CD14-positive monocyte (primary cell): Measurements from ENCODE around the gene MCF2L2. TPM values are rescaled to one million over a fixed set of nuclear protein-coding genes. Genes with fewer than 3 reads are reported as not detected.

Experiments used
- DNase-seq, 3 donors: peaks; one replicate each; pipeline ENCODE4 v3.0.0-alpha.2; 2011 to 2022
- H2AFZ ChIP-seq: 2 replicates; pipeline ENCODE4 v1.6.0; 2012; ENCODE audit warnings: mild to moderate bottlenecking, low read depth, low read length, inconsistent platforms; ENCODE audit not compliant: insufficient read depth, poor library complexity, severe bottlenecking
- H3K27ac ChIP-seq, 2 donors: 1 replicate in 1 of 2; 2 replicates in 1 of 2; pipeline ENCODE4 v1.5.1; 2012 to 2013; ENCODE audit warnings: low read length in 2 of 2, control low read depth in 1 of 2, inconsistent platforms in 1 of 2, low read depth in 1 of 2, mild to moderate bottlenecking in 1 of 2
- H3K27me3 ChIP-seq, 2 donors: one replicate each; pipeline versions ENCODE4 v1.6.0 to v1.6.1; 2011 to 2013; ENCODE audit warnings: low read length in 2 of 2; ENCODE audit not compliant: control insufficient read depth in 2 of 2, insufficient read depth in 2 of 2
- H3K36me3 ChIP-seq, 2 donors: replicated peaks in 1 of 2; 1 replicate in 1 of 2; 2 replicates in 1 of 2; pipeline versions ENCODE4 v1.5.1 to v1.6.1; 2012 to 2013; ENCODE audit warnings: low read length in 2 of 2, control low read depth in 1 of 2, inconsistent platforms in 1 of 2, mild to moderate bottlenecking in 1 of 2; ENCODE audit not compliant: insufficient read depth in 2 of 2, control insufficient read depth in 1 of 2
- H3K4me1 ChIP-seq, 2 donors: 1 replicate in 1 of 2; 2 replicates in 1 of 2; pipeline versions ENCODE4 v1.5.1 to v1.6.1; 2012 to 2013; ENCODE audit warnings: low read length in 2 of 2, control low read depth in 1 of 2, inconsistent platforms in 1 of 2, mild to moderate bottlenecking in 1 of 2, moderate library complexity in 1 of 2; ENCODE audit not compliant: insufficient read depth in 2 of 2, control insufficient read depth in 1 of 2
- H3K4me2 ChIP-seq: replicated peaks from 2 replicates; pipeline ENCODE3; 2012; ENCODE audit warnings: low read length, moderate library complexity, mild to moderate bottlenecking; ENCODE audit not compliant: poor library complexity, severe bottlenecking; ENCODE audit errors: extremely low read depth
- H3K4me3 ChIP-seq, 3 experiments: fragments of 200-600 bp in 1 of 3; sonication (generic) in 1 of 3; replicated peaks in 1 of 3; 1 replicate in 2 of 3; 2 replicates in 1 of 3; pipeline ENCODE4 v1.5.1; 2011 to 2013; ENCODE audit warnings: low read length in 3 of 3, mild to moderate bottlenecking in 3 of 3, control low read depth in 2 of 3, low read depth in 2 of 3, inconsistent platforms in 1 of 3, moderate library complexity in 1 of 3
- H3K79me2 ChIP-seq: 2 replicates; pipeline ENCODE4 v1.6.0; 2012; ENCODE audit warnings: mild to moderate bottlenecking, control low read depth, inconsistent platforms, low read length, moderate library complexity; ENCODE audit not compliant: insufficient read depth
- H3K9ac ChIP-seq: 2 replicates; pipeline ENCODE4 v1.6.0; 2017; ENCODE audit warnings: low read length, mild to moderate bottlenecking; ENCODE audit not compliant: insufficient read depth, poor library complexity, severe bottlenecking
- H3K9me3 ChIP-seq, 2 donors: replicated peaks in 1 of 2; 1 replicate in 1 of 2; 2 replicates in 1 of 2; pipeline versions ENCODE4 v1.5.1 to v1.6.1; 2012 to 2013; ENCODE audit warnings: low read length in 2 of 2, control low read depth in 1 of 2; ENCODE audit not compliant: control insufficient read depth in 1 of 2, insufficient read depth in 1 of 2
- H4K20me1 ChIP-seq: 2 replicates; pipeline ENCODE4 v1.6.0; 2012; ENCODE audit warnings: mild to moderate bottlenecking, low read length, control low read depth, moderate library complexity; ENCODE audit not compliant: insufficient read depth
- H3K27ac Mint-ChIP-seq, 7 donors: one replicate each; pipeline ENCODE4 v1.8.0; 2020; ENCODE audit warnings: mild to moderate bottlenecking in 7 of 7, mixed read lengths in 7 of 7, moderate library complexity in 6 of 7, inconsistent platforms in 2 of 7
- H3K27me3 Mint-ChIP-seq, 3 donors: one replicate each; pipeline ENCODE4 v1.8.0; 2021 to 2022; ENCODE audit warnings: low read depth in 3 of 3, mild to moderate bottlenecking in 3 of 3, mixed read lengths in 3 of 3, moderate library complexity in 3 of 3, inconsistent platforms in 1 of 3
- H3K36me3 Mint-ChIP-seq, 2 donors: one replicate each; pipeline ENCODE4 v1.8.0; 2020; ENCODE audit warnings: mixed read lengths in 2 of 2, inconsistent platforms in 1 of 2, mild to moderate bottlenecking in 1 of 2
- H3K4me1 Mint-ChIP-seq: one replicate; pipeline ENCODE4 v1.8.0; 2020; ENCODE audit warnings: mild to moderate bottlenecking, mixed read lengths
- H3K4me3 Mint-ChIP-seq, 2 donors: one replicate each; pipeline ENCODE4 v1.8.0; 2020; ENCODE audit warnings: mild to moderate bottlenecking in 2 of 2, mixed read lengths in 2 of 2, moderate library complexity in 1 of 2
- H3K9me3 Mint-ChIP-seq, 7 donors: one replicate each; pipeline ENCODE4 v1.8.0; 2020 to 2022; ENCODE audit warnings: mixed read lengths in 7 of 7, mild to moderate bottlenecking in 6 of 7, moderate library complexity in 6 of 7, inconsistent platforms in 2 of 7
- WGBS: methylation state at CpG from one replicate; pipeline ENCODE4 v1.1.5; 2013; ENCODE audit warnings: missing lambda C conversion rate; ENCODE audit not compliant: insufficient coverage; 5-methylcytosine and 5-hydroxymethylcytosine counted together
- intact Hi-C, 2 donors: fragments of 100-400 bp; cut with micrococcal nuclease; formaldehyde crosslinking; loops; one replicate each; pipeline versions ENCODE4 v1.15.0 to v1.15.1; 2023
- polyA plus RNA-seq, 3 donors: library from polyadenylated mRNA; depleted of rRNA in 1 of 3; unstranded in 2 of 3; stranded (reverse) in 1 of 3; fragments of 300-500 nt in 2 of 3; fragments of >200 nt in 1 of 3; fragmentation: Illumina TruSeq in 2 of 3; gene quantifications; 1 replicate in 2 of 3; 2 replicates in 1 of 3; pipeline ENCODE4 v1.2.3, GENCODE V29; 2012 to 2021
- TF ChIP-seq, protein P1 (sequence below): fragments of 200-600 bp; IDR thresholded peaks from one replicate; pipeline ENCODE4 v1.8.0; 2022; ENCODE audit warnings: antibody characterized with exemption, mild to moderate bottlenecking

MCF2L2 gene
- polyA plus RNA-seq, 3 donors = 0.01 to 0.13 TPM; not detected in 1

DNA sequence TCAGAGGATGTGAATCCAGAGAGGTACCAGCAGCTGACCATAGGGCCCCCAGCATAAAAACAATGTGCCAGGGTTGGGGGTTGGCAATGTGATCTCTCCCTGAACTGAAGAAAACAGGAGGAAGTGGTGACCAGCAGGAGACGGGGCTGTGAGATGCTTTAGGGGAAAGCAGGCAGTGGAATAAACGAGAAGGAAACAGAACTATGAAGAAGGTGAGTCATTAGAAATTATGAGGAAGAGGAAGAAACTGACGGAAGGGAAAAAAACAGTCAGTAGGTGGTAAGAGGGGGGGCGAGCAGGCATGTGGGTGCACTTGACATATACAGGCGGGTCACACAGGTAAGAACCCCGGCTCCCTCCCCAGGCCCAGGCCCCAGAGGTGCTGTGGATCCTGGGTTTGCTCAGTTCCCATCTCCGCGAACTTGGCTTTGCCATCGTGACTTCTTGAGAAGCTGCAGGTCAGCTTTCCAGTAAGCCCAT, 217.5 kb downstream of the MCF2L2 start:
- TF ChIP-seq, protein P1, sequence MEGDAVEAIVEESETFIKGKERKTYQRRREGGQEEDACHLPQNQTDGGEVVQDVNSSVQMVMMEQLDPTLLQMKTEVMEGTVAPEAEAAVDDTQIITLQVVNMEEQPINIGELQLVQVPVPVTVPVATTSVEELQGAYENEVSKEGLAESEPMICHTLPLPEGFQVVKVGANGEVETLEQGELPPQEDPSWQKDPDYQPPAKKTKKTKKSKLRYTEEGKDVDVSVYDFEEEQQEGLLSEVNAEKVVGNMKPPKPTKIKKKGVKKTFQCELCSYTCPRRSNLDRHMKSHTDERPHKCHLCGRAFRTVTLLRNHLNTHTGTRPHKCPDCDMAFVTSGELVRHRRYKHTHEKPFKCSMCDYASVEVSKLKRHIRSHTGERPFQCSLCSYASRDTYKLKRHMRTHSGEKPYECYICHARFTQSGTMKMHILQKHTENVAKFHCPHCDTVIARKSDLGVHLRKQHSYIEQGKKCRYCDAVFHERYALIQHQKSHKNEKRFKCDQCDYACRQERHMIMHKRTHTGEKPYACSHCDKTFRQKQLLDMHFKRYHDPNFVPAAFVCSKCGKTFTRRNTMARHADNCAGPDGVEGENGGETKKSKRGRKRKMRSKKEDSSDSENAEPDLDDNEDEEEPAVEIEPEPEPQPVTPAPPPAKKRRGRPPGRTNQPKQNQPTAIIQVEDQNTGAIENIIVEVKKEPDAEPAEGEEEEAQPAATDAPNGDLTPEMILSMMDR = no peak
- 13% methylated on average over 7 of the region's 9 CpGs for WGBS

DNA sequence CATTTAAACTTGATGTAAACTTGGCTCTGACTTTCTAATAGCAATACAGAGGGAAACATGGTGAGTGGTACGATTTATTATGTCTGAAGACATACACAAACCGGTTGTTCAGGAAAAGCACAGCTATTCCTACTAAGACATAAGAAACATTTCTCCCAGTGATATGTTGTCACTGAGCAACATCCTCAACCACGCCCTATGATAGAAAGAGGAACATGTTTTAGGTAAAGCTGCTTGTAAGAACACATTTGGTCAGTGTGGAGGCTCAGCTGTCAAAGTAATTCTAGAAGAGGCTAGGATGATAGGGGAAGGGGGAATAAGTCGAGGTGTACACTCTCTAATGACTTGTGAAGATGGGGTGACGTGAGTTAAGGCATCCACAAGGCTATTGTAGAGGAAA, 218.1 kb downstream of the MCF2L2 start:
- 0% methylated on average over 2 of the region's 5 CpGs for WGBS
- no peaks in the 10 kb centered on the region for H3K79me2 ChIP-seq
- no peaks in the 10 kb centered on the region for H3K9me3 ChIP-seq
- no peaks in the 10 kb centered on the region for H4K20me1 ChIP-seq
- no peaks in the 10 kb centered on the region for H3K36me3 ChIP-seq
- H3K4me1 ChIP-seq = peaks cover 39 to 47% of the 10 kb centered on the region in 2 donors
- peak; percentile 69 to 87 (median 83) for DNase-seq
- H3K27me3 ChIP-seq = no peaks in the 10 kb centered on the region
- H3K9ac ChIP-seq = peak overlapping the region; percentile 32
- TF ChIP-seq, protein P1 = no peak
- H3K27ac ChIP-seq = peak overlapping the region; percentile 81 to 89
- intact Hi-C loops = loop anchor here (5.0 kb wide), 2 partner anchors 42 to 97 kb away; partner anchors contain the start of gene B3GNT5 (in 1 of the 2)
- Mint-ChIP-seq H3K27ac (peak overlapping the region; percentile 95 to 99 (median 96)), H3K36me3 (no peaks in the 10 kb centered on the region), H3K4me3 (peak overlapping the region; percentile 32 to 68), H3K9me3 (no peaks in the 10 kb centered on the region), H3K27me3 (peaks cover 0 to 5% (median 0%) of the 10 kb centered on the region in 3 donors), H3K4me1 (peaks cover 54% of the 10 kb centered on the region)
- peak overlapping the region; percentile 61 for H3K4me2 ChIP-seq
- H2AFZ ChIP-seq = no peak overlapping the region
- H3K4me3 ChIP-seq = peak overlapping the region in 2 of 3 experiments; percentile 12 to 55

More for the DNA sequence above, 217.5 kb downstream of the MCF2L2 start:
- Histone ChIP-seq H3K27me3 (no peaks in the 10 kb centered on the region), H2AFZ (no peak overlapping the region), H4K20me1 (no peaks in the 10 kb centered on the region), H3K79me2 (no peaks in the 10 kb centered on the region), H3K9me3 (no peaks in the 10 kb centered on the region), H3K4me3 (peak overlapping the region in 2 of 3 experiments; percentile 12 to 55), H3K9ac (peak overlapping the region; percentile 32), H3K36me3 (no peaks in the 10 kb centered on the region), H3K4me1 (peaks cover 39 to 47% of the 10 kb centered on the region in 2 donors), H3K27ac (peak overlapping the region; percentile 81 to 89), H3K4me2 (peak overlapping the region; percentile 61)
- DNase-seq = peak; percentile 84 to 93 (median 92)
- peak overlapping the region; percentile 95 to 99 (median 96) for H3K27ac Mint-ChIP-seq
- H3K4me3 Mint-ChIP-seq = peak overlapping the region; percentile 32 to 68
- intact Hi-C loops = loop anchor here (5.0 kb wide), 2 partner anchors 41 to 96 kb away; partner anchors contain the start of gene B3GNT5 (in 1 of the 2)
- H3K4me1 Mint-ChIP-seq = peaks cover 54% of the 10 kb centered on the region
- no peaks in the 10 kb centered on the region for H3K36me3 Mint-ChIP-seq
- H3K9me3 Mint-ChIP-seq = no peaks in the 10 kb centered on the region
- peaks cover 0 to 5% (median 0%) of the 10 kb centered on the region in 3 donors for H3K27me3 Mint-ChIP-seq
